Measurements from ENCODE around the gene HECTD4. TPM values are rescaled to one million over a fixed set of nuclear protein-coding genes. Genes with fewer than 3 reads are reported as not detected.

Gene HECTD4
- total RNA-seq, 1 experiment from 2014 or later = 30.0 TPM

DNA sequence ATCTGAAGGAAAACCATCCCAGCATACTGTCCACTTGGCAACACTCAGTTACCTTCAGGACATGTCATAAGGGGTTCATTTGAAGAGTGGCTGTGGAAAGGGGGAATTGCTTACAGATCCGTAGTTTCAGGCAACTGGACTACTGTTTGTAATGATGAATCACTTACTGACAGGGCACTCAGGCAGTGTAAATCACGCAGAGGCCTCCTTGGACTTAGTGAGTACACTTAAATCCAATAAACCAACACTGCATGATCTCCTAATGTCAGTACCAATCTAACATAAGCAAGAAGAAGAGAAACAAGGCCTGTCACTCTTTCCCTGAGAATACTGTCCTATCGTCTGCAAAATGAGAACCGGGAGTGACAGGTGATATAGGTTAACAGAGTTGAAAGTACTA lies 152.1 kb downstream of the HECTD4 start:
- Histone ChIP-seq H3K23ac (ENCODE audit: insufficient read length, low read depth, low read length) (no peak overlapping the region), H2BK120ac (ENCODE audit: low read depth, low read length, poor library complexity, severe bottlenecking) (no peak overlapping the region), H2BK20ac (ENCODE audit: low read depth, low read length, poor library complexity, severe bottlenecking) (no peak overlapping the region), H3K4me2 (ENCODE audit: insufficient read depth, insufficient read length, low read length) (no peak overlapping the region), H2BK12ac (ENCODE audit: insufficient read length, low read depth, low read length) (no peak overlapping the region), H3T11ph (ENCODE audit: low read length) (no peak overlapping the region), H3K4ac (ENCODE audit: low read depth, low read length) (no peak overlapping the region), H3K23me2 (ENCODE audit: insufficient read length, low read depth, low read length, poor library complexity, severe bottlenecking) (no peaks in the 10 kb centered on the region), H3K27me3 (ENCODE audit: insufficient read depth, low read length) (no peaks in the 10 kb centered on the region), H4K5ac (ENCODE audit: insufficient read length, low read depth, low read length) (no peak overlapping the region), H2AK5ac (ENCODE audit: insufficient read length, low read length) (no peak overlapping the region), H3K9me3 (ENCODE audit: control insufficient read depth, low read depth, low read length) (no peaks in the 10 kb centered on the region), H2AFZ (ENCODE audit: low read length) (no peak overlapping the region), H3K56ac (ENCODE audit: insufficient read length, low read depth, low read length) (no peak overlapping the region), H4K91ac (ENCODE audit: insufficient read length, low read depth, low read length) (no peak overlapping the region), H2BK15ac (ENCODE audit: low read depth, low read length) (no peak overlapping the region), H2BK5ac (ENCODE audit: insufficient read length, low read length) (no peak overlapping the region), H3K79me2 (ENCODE audit: insufficient read depth, low read length) (no peaks in the 10 kb centered on the region), H3K18ac (ENCODE audit: insufficient read length, low read depth, low read length) (no peak overlapping the region), H3K79me1 (ENCODE audit: insufficient read depth, low read depth, low read length, poor library complexity, severe bottlenecking) (no peaks in the 10 kb centered on the region), H4K8ac (replicated peaks; ENCODE audit: insufficient read length, low read depth, low read length) (no peak overlapping the region), H3K9ac (ENCODE audit: extremely low read depth, insufficient read length, low read length) (no peak overlapping the region), H3K14ac (ENCODE audit: insufficient read depth, low read length) (no peak overlapping the region), H4K20me1 (ENCODE audit: control insufficient read depth, insufficient read depth, insufficient read length) (no peaks in the 10 kb centered on the region), H3K4me1 (ENCODE audit: insufficient read depth, low read length) (no peaks in the 10 kb centered on the region), H3K27ac (ENCODE audit: insufficient read length, low read depth, low read length) (no peak overlapping the region)
- Mint-ChIP-seq H3K36me3 (ENCODE audit: insufficient read depth in 1 of 3, low read depth in 3 of 3) (peaks cover 3 to 79% (median 56%) of the 10 kb centered on the region in 3 experiments; a peak in 6 of 7 replicates), H3K27ac (no peak overlapping the region), H3K9me3 (no peaks in the 10 kb centered on the region), H3K4me3 (no peak overlapping the region), H3K4me1 (no peaks in the 10 kb centered on the region), H3K27me3 (ENCODE audit: low read depth) (no peaks in the 10 kb centered on the region)
- DNase-seq = no peak
- TF ChIP-seq, protein P1, sequence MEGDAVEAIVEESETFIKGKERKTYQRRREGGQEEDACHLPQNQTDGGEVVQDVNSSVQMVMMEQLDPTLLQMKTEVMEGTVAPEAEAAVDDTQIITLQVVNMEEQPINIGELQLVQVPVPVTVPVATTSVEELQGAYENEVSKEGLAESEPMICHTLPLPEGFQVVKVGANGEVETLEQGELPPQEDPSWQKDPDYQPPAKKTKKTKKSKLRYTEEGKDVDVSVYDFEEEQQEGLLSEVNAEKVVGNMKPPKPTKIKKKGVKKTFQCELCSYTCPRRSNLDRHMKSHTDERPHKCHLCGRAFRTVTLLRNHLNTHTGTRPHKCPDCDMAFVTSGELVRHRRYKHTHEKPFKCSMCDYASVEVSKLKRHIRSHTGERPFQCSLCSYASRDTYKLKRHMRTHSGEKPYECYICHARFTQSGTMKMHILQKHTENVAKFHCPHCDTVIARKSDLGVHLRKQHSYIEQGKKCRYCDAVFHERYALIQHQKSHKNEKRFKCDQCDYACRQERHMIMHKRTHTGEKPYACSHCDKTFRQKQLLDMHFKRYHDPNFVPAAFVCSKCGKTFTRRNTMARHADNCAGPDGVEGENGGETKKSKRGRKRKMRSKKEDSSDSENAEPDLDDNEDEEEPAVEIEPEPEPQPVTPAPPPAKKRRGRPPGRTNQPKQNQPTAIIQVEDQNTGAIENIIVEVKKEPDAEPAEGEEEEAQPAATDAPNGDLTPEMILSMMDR (conservative IDR thresholded peaks at IDR 0.05) = no peak
- WGBS (ENCODE audit: extremely low coverage, insufficient read length, low lambda C conversion rate) = no CpG with 5 or more reads among the region's 4 CpGs

All from H9 (cell line).